Esophagus squamous epithelium (tissue), 5 donors: ENCODE data around the gene VSIG10. TPM values are rescaled to one million over a fixed set of nuclear protein-coding genes. Genes with fewer than 3 reads are reported as not detected.
A peak's percentile ranks its signal among the peaks of the same experiment; 100 is the strongest.

Source experiments
- DNase-seq: peaks from one replicate; lab custom pipeline; 2025; lab: John Stamatoyannopoulos, UW
- H3K27ac ChIP-seq, 4 donors: fragments of 200-600 bp; sonication (generic); one replicate each; pipeline ENCODE4 v1.5.1; 2016 to 2019; ENCODE audit warnings: mild to moderate bottlenecking in 1 of 4
- H3K27me3 ChIP-seq, 4 donors: fragments of 200-600 bp; sonication (generic); 1 replicate in 3 of 4; 2 replicates in 1 of 4; pipeline versions ENCODE4 v1.5.1 to v1.6.0; 2017 to 2021; ENCODE audit warnings: antibody characterized with exemption in 1 of 4
- H3K36me3 ChIP-seq, 3 donors: fragments of 200-600 bp; sonication (generic); one replicate each; pipeline ENCODE4 v1.5.1; 2016 to 2019
- H3K4me1 ChIP-seq, 3 donors: fragments of 200-600 bp; sonication (generic); one replicate each; pipeline ENCODE4 v1.5.1; 2017 to 2019
- H3K4me3 ChIP-seq, 4 donors: fragments of 200-600 bp; sonication (generic); 1 replicate in 3 of 4; 2 replicates in 1 of 4; pipeline ENCODE4 v1.5.1; 2016 to 2019; ENCODE audit warnings: mild to moderate bottlenecking in 2 of 4, moderate library complexity in 1 of 4
- H3K9me3 ChIP-seq, 3 donors: fragments of 200-600 bp; sonication (generic); one replicate each; pipeline ENCODE4 v1.5.1; 2016 to 2019
- POLR2A ChIP-seq, 4 donors: fragments of 450-650 bp; IDR thresholded peaks; one replicate each; pipeline ENCODE4 v1.6.1; 2017; ENCODE audit warnings: antibody characterized with exemption in 4 of 4, mild to moderate bottlenecking in 4 of 4, moderate library complexity in 3 of 4
- WGBS, 2 donors: methylation state at CpG; one replicate each; pipeline ENCODE4 v1.1.5; 2018; 5-methylcytosine and 5-hydroxymethylcytosine counted together
- intact Hi-C: fragments of 100-400 bp; cut with DNase I; formaldehyde crosslinking; loops from one replicate; pipeline ENCODE4 v1.15.0; 2022
- total RNA-seq, 4 donors: library from RNA; depleted of rRNA; stranded (reverse); fragments of >200 nt; gene quantifications; one replicate each; pipeline ENCODE4 v1.1.0, GENCODE V29; 2016
- TF ChIP-seq, protein P1 (sequence below), 6 experiments: fragments of 450-650 bp in 4 of 6; fragments of 200-600 bp in 2 of 6; sonication (generic) in 2 of 6; IDR thresholded peaks; one replicate each; pipeline ENCODE4 v1.5.1; 2016 to 2019; ENCODE audit warnings: antibody characterized with exemption in 6 of 6, mild to moderate bottlenecking in 4 of 6, moderate library complexity in 4 of 6
- donor health status: DM: yes; HTN: yes; CAD: no.

VSIG10 gene
- total RNA-seq, 4 donors from 2014 or later, result 11.9 to 47.1 (median 25.8) TPM

DNA sequence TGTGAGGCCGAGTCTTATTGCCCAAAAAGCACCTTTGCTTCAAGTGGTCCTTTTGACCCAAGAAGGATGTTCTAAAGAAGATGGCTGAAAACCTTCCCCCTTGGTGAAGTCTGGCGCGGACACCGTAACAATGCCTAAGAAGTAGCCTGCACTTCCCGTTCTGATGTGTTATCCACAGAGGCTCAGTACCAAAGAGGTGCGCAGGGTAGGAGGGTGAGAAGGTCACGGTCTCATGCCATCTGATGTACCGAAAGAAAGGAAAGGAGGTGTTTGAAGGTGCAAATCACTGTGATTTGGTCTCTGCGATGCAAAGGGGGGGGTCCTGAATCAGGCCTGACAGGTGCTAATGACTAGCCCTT, 42.0 kb upstream of the VSIG10 start:
- H3K4me3 ChIP-seq, result no peak overlapping the region
- DNase-seq, result no peak
- H3K9me3 ChIP-seq, result no peaks in the 10 kb centered on the region
- H3K36me3 ChIP-seq, result peaks cover 12 to 100% (median 19%) of the 10 kb centered on the region in 3 donors
- no peak for TF ChIP-seq POLR2A (IDR thresholded peaks at IDR 0.05)
- TF ChIP-seq, protein P1, sequence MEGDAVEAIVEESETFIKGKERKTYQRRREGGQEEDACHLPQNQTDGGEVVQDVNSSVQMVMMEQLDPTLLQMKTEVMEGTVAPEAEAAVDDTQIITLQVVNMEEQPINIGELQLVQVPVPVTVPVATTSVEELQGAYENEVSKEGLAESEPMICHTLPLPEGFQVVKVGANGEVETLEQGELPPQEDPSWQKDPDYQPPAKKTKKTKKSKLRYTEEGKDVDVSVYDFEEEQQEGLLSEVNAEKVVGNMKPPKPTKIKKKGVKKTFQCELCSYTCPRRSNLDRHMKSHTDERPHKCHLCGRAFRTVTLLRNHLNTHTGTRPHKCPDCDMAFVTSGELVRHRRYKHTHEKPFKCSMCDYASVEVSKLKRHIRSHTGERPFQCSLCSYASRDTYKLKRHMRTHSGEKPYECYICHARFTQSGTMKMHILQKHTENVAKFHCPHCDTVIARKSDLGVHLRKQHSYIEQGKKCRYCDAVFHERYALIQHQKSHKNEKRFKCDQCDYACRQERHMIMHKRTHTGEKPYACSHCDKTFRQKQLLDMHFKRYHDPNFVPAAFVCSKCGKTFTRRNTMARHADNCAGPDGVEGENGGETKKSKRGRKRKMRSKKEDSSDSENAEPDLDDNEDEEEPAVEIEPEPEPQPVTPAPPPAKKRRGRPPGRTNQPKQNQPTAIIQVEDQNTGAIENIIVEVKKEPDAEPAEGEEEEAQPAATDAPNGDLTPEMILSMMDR (IDR thresholded peaks at IDR 0.05), result no peak
- intact Hi-C loops, result no loop called here
- H3K27ac ChIP-seq, result no peak overlapping the region
- H3K4me1 ChIP-seq, result peaks cover 0 to 11% (median 0%) of the 10 kb centered on the region in 3 donors
- H3K27me3 ChIP-seq, result no peaks in the 10 kb centered on the region
- 86 to 88% methylated on average over 9 of the region's 9 CpGs for WGBS, 2 donors

DNA sequence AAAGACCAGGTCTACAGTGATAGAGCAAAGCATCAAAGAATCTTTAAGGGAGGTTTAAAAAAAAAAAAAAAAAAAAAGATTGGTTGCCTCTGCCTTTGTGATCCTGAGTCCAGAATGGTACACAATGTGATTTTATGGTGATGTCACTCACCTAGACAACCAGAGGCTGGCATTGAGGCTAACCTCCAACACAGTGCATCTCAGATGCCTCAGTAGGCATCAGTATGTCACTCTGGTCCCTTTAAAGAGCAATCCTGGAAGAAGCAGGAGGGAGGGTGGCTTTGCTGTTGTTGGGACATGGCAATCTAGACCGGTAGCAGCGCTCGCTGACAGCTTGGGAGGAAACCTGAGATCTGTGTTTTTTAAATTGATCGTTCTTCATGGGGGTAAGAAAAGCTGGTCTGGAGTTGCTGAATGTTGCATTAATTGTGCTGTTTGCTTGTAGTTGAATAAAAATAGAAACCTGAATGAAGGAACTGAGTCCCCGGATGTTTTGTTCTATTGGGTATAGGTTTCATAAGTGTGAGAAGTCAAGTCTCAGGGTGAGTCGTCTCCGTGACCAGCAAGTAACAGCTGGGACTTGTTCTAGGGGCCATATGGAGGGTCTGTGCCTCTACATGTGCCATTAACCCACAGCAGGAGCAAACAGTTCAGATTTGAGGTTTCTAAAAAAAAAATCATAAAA, 41.4 kb upstream of the VSIG10 start:
- H3K36me3 ChIP-seq, result peaks cover 12 to 100% (median 23%) of the 10 kb centered on the region in 3 donors
- DNase-seq, result no peak
- WGBS, 2 donors, result 77 to 80% methylated on average over 7 of the region's 7 CpGs

DNA sequence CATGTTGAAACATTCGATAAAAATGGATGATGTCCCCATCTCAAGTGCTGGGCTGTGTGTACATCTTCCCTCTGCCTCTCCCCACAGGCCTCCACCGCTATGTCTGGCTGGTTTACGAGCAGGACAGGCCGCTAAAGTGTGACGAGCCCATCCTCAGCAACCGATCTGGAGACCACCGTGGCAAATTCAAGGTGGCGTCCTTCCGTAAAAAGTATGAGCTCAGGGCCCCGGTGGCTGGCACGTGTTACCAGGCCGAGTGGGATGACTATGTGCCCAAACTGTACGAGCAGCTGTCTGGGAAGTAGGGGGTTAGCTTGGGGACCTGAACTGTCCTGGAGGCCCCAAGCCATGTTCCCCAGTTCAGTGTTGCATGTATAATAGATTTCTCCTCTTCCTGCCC, 40.7 kb upstream of the VSIG10 start:
- H3K4me1 ChIP-seq, result peaks cover 0 to 13% (median 0%) of the 10 kb centered on the region in 3 donors
- H3K36me3 ChIP-seq, result peaks cover 12 to 100% (median 25%) of the 10 kb centered on the region in 3 donors
- DNase-seq, result no peak
- TF ChIP-seq POLR2A (IDR thresholded peaks at IDR 0.05), result no peak
- TF ChIP-seq, protein P1 (IDR thresholded peaks at IDR 0.05), result no peak
- intact Hi-C loops, result no loop called here
- no peaks in the 10 kb centered on the region for H3K9me3 ChIP-seq
- no peak overlapping the region for H3K27ac ChIP-seq
- H3K4me3 ChIP-seq, result no peak overlapping the region
- no peaks in the 10 kb centered on the region for H3K27me3 ChIP-seq
- 92 to 96% methylated on average over 9 to 13 of the region's 13 CpGs for WGBS, 2 donors

More for the DNA sequence above, 41.4 kb upstream of the VSIG10 start:
- no peak overlapping the region for H3K27ac ChIP-seq
- H3K4me3 ChIP-seq, result no peak overlapping the region
- intact Hi-C loops, result no loop called here
- H3K4me1 ChIP-seq, result peaks cover 0 to 11% (median 0%) of the 10 kb centered on the region in 3 donors
- TF ChIP-seq, protein P1 (IDR thresholded peaks at IDR 0.05), result no peak
- no peak for TF ChIP-seq POLR2A (IDR thresholded peaks at IDR 0.05)
- H3K9me3 ChIP-seq, result no peaks in the 10 kb centered on the region
- no peaks in the 10 kb centered on the region for H3K27me3 ChIP-seq

DNA sequence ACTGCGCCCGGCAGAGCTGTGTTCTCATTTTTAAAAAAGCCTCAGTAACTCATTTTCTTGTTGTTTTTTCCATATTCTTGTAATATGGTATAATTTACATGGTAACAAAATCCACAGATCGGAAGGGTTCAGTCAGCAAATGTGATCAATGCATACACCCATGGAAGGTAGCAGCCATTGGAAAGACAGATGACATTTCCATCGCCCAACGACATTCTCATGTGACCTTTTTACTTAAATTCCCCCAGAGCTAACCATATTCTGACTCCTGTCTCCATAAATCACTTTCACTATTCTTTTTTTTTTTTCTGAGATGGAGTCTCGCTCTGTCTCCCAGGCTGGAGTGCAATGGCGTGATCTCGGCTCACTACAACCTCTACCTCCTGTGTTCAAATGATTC, 37.0 kb upstream of the VSIG10 start:
- Histone ChIP-seq H3K36me3 (peaks cover 6 to 79% (median 23%) of the 10 kb centered on the region in 3 donors), H3K4me3 (no peak overlapping the region), H3K9me3 (no peaks in the 10 kb centered on the region), H3K27ac (no peak overlapping the region), H3K4me1 (peaks cover 5 to 42% (median 17%) of the 10 kb centered on the region in 3 donors), H3K27me3 (no peaks in the 10 kb centered on the region)
- no peak for TF ChIP-seq POLR2A (IDR thresholded peaks at IDR 0.05)
- TF ChIP-seq, protein P1 (IDR thresholded peaks at IDR 0.05), result no peak
- intact Hi-C loops, result no loop called here
- WGBS, 2 donors, result 92 to 97% methylated on average over 8 of the region's 8 CpGs
- no peak for DNase-seq

DNA sequence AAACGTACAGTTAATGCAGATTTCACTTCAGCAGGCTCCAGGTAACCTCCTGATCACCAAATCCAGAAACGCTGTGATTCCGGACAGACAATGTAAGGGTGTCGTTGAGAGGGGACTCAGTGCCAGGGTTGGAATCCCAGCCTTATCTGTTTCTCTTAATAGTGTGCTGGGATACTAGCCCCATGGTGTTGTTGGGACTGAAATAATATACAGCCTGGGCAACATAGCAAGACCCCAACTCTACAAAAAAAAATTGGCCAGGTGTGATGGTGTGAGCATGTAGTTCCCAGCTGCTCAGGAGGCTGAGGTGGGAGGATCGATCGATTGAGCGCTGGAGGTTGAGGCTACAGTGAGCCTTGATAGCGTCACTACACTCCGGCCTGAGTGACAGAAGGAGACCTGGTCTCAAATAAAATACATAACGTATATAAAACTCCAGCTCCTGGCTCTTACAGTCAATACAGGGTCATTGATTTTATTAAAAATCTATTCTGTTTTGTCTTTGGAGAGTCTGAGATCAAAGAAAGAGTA, 33.4 kb upstream of the VSIG10 start:
- no peak for DNase-seq
- Histone ChIP-seq H3K4me3 (peak overlapping the region; percentile 63 to 100 (median 96)), H3K36me3 (peaks cover 0 to 43% (median 16%) of the 10 kb centered on the region in 3 donors), H3K27me3 (no peaks in the 10 kb centered on the region), H3K27ac (peak overlapping the region; percentile 87 to 96 (median 94)), H3K9me3 (no peaks in the 10 kb centered on the region), H3K4me1 (peaks cover 5 to 44% (median 22%) of the 10 kb centered on the region in 3 donors)
- 67 to 71% methylated on average over 10 of the region's 10 CpGs for WGBS, 2 donors
- no peak for TF ChIP-seq POLR2A (IDR thresholded peaks at IDR 0.05)
- TF ChIP-seq, protein P1 (IDR thresholded peaks at IDR 0.05), result no peak
- intact Hi-C loops, result no loop called here
